GM12873 (cell line): Measurements from ENCODE around the gene STH.

Source experiments
- TF ChIP-seq, protein P1 (sequence below): IDR thresholded peaks from 2 replicates; pipeline ENCODE4 v1.5.1; 2012; ENCODE audit warnings: low read depth, mild to moderate bottlenecking, moderate library complexity, low read length, control low read depth; ENCODE audit not compliant: insufficient read depth; ENCODE audit errors: missing control alignments

Gene STH

DNA sequence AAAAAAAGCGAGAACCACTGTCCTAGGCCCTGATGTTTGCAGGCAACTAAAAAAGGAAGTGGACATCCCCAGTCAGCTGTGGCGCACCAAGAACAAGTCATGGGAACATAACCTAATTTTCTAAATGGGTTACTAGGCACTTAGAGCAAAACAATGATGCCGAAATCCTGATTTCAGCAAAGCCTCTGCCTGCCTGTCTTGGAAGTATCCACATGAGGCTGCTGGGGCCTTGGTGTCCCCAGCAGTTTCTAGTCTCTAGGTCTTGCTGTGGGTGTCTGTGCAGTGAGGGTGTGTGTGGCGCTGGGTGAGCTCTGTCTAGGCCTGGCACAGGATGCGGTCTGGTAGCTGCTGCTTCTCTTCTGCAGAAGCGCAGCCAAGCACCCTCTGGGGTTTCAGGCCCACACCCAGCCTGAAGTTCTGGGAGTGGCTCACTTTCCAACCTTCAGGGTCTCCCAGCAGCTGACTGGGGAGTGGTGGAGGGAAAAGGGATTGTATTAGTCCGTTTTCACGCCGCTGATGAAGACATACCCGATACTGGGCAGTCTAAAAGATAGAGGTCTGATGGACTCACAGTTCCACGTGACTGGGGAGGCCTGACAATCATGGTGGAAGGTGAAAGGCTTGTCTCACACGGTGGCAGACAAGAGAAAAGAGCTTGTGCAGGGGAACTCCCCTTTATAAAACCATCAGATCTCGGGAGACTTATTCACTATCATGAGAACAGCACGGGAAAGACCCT is 21.1 kb downstream of the STH start:
- TF ChIP-seq, protein P1, sequence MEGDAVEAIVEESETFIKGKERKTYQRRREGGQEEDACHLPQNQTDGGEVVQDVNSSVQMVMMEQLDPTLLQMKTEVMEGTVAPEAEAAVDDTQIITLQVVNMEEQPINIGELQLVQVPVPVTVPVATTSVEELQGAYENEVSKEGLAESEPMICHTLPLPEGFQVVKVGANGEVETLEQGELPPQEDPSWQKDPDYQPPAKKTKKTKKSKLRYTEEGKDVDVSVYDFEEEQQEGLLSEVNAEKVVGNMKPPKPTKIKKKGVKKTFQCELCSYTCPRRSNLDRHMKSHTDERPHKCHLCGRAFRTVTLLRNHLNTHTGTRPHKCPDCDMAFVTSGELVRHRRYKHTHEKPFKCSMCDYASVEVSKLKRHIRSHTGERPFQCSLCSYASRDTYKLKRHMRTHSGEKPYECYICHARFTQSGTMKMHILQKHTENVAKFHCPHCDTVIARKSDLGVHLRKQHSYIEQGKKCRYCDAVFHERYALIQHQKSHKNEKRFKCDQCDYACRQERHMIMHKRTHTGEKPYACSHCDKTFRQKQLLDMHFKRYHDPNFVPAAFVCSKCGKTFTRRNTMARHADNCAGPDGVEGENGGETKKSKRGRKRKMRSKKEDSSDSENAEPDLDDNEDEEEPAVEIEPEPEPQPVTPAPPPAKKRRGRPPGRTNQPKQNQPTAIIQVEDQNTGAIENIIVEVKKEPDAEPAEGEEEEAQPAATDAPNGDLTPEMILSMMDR, result no peak

DNA sequence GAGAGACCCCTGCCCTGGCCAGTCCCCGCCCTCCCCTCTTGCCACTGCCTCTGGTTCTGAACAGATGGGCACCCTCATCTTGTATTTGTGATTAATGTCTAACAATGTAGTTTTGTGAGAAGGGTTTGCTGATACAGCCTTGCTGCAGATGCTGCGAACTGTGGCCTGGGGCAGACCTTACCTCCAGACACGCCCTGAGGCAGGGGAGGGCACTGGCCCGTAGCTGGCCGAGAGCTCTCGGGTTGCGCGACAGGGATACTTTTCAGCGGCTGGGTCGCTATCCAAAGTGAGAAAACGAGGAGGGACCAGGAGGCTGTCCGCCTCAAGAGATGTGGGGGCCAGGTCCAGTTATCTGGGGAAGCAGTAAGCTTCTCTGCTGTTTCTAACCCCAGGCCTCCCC is 21.9 kb downstream of the STH start:
- TF ChIP-seq, protein P1, result no peak

DNA sequence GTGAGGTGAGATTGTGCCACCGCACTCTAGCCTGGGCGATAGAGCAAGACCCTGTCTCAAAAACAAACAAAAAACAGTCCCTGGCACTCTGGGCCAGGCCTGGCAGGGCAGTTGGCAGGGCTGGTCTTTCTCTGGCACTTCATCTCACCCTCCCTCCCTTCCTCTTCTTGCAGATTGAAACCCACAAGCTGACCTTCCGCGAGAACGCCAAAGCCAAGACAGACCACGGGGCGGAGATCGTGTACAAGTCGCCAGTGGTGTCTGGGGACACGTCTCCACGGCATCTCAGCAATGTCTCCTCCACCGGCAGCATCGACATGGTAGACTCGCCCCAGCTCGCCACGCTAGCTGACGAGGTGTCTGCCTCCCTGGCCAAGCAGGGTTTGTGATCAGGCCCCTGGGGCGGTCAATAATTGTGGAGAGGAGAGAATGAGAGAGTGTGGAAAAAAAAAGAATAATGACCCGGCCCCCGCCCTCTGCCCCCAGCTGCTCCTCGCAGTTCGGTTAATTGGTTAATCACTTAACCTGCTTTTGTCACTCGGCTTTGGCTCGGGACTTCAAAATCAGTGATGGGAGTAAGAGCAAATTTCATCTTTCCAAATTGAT is 24.8 kb downstream of the STH start:
- TF ChIP-seq, protein P1, result no peak

DNA sequence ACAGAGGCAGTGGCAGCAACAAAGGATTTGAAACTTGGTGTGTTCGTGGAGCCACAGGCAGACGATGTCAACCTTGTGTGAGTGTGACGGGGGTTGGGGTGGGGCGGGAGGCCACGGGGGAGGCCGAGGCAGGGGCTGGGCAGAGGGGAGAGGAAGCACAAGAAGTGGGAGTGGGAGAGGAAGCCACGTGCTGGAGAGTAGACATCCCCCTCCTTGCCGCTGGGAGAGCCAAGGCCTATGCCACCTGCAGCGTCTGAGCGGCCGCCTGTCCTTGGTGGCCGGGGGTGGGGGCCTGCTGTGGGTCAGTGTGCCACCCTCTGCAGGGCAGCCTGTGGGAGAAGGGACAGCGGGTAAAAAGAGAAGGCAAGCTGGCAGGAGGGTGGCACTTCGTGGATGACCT is 25.5 kb downstream of the STH start:
- TF ChIP-seq, protein P1, result no peak

DNA sequence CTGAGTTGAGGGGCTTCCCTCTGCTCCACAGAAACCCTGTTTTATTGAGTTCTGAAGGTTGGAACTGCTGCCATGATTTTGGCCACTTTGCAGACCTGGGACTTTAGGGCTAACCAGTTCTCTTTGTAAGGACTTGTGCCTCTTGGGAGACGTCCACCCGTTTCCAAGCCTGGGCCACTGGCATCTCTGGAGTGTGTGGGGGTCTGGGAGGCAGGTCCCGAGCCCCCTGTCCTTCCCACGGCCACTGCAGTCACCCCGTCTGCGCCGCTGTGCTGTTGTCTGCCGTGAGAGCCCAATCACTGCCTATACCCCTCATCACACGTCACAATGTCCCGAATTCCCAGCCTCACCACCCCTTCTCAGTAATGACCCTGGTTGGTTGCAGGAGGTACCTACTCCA is 26.0 kb downstream of the STH start:
- TF ChIP-seq, protein P1, result no peak

DNA sequence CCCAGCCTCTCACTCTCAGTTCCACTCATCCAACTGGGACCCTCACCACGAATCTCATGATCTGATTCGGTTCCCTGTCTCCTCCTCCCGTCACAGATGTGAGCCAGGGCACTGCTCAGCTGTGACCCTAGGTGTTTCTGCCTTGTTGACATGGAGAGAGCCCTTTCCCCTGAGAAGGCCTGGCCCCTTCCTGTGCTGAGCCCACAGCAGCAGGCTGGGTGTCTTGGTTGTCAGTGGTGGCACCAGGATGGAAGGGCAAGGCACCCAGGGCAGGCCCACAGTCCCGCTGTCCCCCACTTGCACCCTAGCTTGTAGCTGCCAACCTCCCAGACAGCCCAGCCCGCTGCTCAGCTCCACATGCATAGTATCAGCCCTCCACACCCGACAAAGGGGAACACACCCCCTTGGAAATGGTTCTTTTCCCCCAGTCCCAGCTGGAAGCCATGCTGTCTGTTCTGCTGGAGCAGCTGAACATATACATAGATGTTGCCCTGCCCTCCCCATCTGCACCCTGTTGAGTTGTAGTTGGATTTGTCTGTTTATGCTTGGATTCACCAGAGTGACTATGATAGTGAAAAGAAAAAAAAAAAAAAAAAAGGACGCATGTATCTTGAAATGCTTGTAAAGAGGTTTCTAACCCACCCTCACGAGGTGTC is 26.6 kb downstream of the STH start:
- TF ChIP-seq, protein P1, result no peak

DNA sequence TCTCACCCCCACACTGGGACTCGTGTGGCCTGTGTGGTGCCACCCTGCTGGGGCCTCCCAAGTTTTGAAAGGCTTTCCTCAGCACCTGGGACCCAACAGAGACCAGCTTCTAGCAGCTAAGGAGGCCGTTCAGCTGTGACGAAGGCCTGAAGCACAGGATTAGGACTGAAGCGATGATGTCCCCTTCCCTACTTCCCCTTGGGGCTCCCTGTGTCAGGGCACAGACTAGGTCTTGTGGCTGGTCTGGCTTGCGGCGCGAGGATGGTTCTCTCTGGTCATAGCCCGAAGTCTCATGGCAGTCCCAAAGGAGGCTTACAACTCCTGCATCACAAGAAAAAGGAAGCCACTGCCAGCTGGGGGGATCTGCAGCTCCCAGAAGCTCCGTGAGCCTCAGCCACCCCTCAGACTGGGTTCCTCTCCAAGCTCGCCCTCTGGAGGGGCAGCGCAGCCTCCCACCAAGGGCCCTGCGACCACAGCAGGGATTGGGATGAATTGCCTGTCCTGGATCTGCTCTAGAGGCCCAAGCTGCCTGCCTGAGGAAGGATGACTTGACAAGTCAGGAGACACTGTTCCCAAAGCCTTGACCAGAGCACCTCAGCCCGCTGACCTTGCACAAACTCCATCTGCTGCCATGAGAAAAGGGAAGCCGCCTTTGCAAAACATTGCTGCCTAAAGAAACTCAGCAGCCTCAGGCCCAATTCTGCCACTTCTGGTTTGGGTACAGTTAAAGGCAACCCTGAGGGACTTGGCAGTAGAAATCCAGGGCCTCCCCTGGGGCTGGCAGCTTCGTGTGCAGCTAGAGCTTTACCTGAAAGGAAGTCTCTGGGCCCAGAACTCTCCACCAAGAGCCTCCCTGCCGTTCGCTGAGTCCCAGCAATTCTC is 27.4 kb downstream of the STH start:
- TF ChIP-seq, protein P1, result no peak
